ENCODE measurements around the gene SMIM1.
A peak's percentile ranks its signal among the peaks of the same experiment; 100 is the strongest.

Gene SMIM1

DNA sequence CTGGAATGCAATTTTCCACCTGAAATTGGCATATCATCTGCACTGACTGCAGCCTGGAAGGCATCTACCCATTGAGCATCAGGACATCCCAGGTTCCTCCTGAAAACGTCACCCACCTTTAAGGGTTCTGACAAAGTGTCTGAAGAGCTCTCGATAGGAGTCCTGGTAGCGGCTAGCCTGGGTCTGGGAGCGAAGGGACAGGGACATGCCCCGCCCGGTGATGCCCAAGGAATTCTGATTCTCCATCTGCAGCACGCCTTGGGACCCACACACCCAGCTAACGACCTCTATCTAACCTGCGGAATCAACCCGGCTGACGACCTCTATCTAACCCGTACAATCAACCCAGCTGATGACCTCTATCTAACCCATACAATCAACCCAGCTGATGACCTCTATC, 33.6 kb upstream of the SMIM1 start:
- DNase-seq (ENCODE audit: low spot score) (peak; percentile 59), ATAC-seq (ENCODE audit: low read depth) (no peak)
- H3K27ac ChIP-seq (ENCODE audit: poor library complexity, severe bottlenecking), result no peak overlapping the region
- H3K4me1 ChIP-seq (ENCODE audit: insufficient read depth, poor library complexity, severe bottlenecking), result no peaks in the 10 kb centered on the region
- TF ChIP-seq, protein P1, sequence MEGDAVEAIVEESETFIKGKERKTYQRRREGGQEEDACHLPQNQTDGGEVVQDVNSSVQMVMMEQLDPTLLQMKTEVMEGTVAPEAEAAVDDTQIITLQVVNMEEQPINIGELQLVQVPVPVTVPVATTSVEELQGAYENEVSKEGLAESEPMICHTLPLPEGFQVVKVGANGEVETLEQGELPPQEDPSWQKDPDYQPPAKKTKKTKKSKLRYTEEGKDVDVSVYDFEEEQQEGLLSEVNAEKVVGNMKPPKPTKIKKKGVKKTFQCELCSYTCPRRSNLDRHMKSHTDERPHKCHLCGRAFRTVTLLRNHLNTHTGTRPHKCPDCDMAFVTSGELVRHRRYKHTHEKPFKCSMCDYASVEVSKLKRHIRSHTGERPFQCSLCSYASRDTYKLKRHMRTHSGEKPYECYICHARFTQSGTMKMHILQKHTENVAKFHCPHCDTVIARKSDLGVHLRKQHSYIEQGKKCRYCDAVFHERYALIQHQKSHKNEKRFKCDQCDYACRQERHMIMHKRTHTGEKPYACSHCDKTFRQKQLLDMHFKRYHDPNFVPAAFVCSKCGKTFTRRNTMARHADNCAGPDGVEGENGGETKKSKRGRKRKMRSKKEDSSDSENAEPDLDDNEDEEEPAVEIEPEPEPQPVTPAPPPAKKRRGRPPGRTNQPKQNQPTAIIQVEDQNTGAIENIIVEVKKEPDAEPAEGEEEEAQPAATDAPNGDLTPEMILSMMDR (IDR thresholded peaks at IDR 0.05; ENCODE audit: poor library complexity, severe bottlenecking), result no peak
- H3K27me3 ChIP-seq (ENCODE audit: insufficient read depth, poor library complexity, severe bottlenecking), result no peaks in the 10 kb centered on the region
- H3K4me3 ChIP-seq (ENCODE audit: severe bottlenecking), result no peak overlapping the region
- peaks cover 57% of the 10 kb centered on the region for H3K36me3 ChIP-seq (ENCODE audit: low read depth)
- no peaks in the 10 kb centered on the region for H3K9me3 ChIP-seq (ENCODE audit: severe bottlenecking)

- ATAC-seq (ENCODE audit: low read depth), result no peak
- H3K4me3 ChIP-seq (ENCODE audit: severe bottlenecking), result no peak overlapping the region
- TF ChIP-seq, protein P1 (IDR thresholded peaks at IDR 0.05; ENCODE audit: poor library complexity, severe bottlenecking), result no peak
- no peaks in the 10 kb centered on the region for H3K27me3 ChIP-seq (ENCODE audit: insufficient read depth, poor library complexity, severe bottlenecking)
- H3K4me1 ChIP-seq (ENCODE audit: insufficient read depth, poor library complexity, severe bottlenecking), result no peaks in the 10 kb centered on the region
- H3K9me3 ChIP-seq (ENCODE audit: severe bottlenecking), result no peaks in the 10 kb centered on the region
- peaks cover 57% of the 10 kb centered on the region for H3K36me3 ChIP-seq (ENCODE audit: low read depth)
- no peak overlapping the region for H3K27ac ChIP-seq (ENCODE audit: poor library complexity, severe bottlenecking)
- no peak for DNase-seq (ENCODE audit: low spot score)
Observed at GRCh38 chr1:3740042-3740441, 32.5 kb upstream of the SMIM1 start.

DNA sequence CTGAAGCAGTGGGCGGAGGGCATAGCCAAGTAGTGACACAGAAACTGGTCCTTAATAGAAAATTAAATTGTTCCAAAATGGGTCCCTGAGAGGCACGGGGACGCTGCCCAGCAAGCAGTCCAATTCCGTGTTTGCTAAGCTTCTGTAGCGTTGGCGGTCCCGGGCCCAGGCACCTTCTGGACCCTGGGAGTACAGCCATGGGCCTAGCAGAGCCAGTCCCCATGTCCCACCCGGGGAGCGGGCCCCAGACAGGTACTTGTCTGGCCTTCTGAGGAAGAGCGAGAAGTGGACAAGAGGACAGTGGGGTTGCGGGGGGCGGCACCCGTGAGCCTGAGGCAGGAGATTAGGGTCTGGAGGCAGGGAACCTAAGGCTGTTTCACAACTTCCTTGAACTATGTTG, 31.8 kb upstream of the SMIM1 start:
- Histone ChIP-seq H3K27ac (ENCODE audit: poor library complexity, severe bottlenecking) (no peak overlapping the region), H3K4me1 (ENCODE audit: insufficient read depth, poor library complexity, severe bottlenecking) (no peaks in the 10 kb centered on the region), H3K9me3 (ENCODE audit: severe bottlenecking) (no peaks in the 10 kb centered on the region), H3K36me3 (ENCODE audit: low read depth) (peaks cover 57% of the 10 kb centered on the region), H3K27me3 (ENCODE audit: insufficient read depth, poor library complexity, severe bottlenecking) (no peaks in the 10 kb centered on the region), H3K4me3 (ENCODE audit: severe bottlenecking) (no peak overlapping the region)
- TF ChIP-seq, protein P1 (IDR thresholded peaks at IDR 0.05; ENCODE audit: poor library complexity, severe bottlenecking), result no peak
- ATAC-seq (ENCODE audit: low read depth) (no peak), DNase-seq (ENCODE audit: low spot score) (peak; percentile 51)

GRCh38 chr1:3741566-3742438, 30.7 kb upstream of the SMIM1 start:
- TF ChIP-seq, protein P1 (IDR thresholded peaks at IDR 0.05; ENCODE audit: poor library complexity, severe bottlenecking), result no peak
- Histone ChIP-seq H3K4me3 (ENCODE audit: severe bottlenecking) (no peak overlapping the region), H3K36me3 (ENCODE audit: low read depth) (peaks cover 52% of the 10 kb centered on the region), H3K4me1 (ENCODE audit: insufficient read depth, poor library complexity, severe bottlenecking) (no peaks in the 10 kb centered on the region), H3K27ac (ENCODE audit: poor library complexity, severe bottlenecking) (no peak overlapping the region), H3K9me3 (ENCODE audit: severe bottlenecking) (no peaks in the 10 kb centered on the region), H3K27me3 (ENCODE audit: insufficient read depth, poor library complexity, severe bottlenecking) (no peaks in the 10 kb centered on the region)
- ATAC-seq (ENCODE audit: low read depth) (no peak), DNase-seq (ENCODE audit: low spot score) (peak; percentile 35)

All from RWPE2 (cell line).